Measurements from ENCODE around the gene FAM124A.

GRCh38 chr13:51201886-51202285, 20.3 kb upstream of the FAM124A start:
- TF ChIP-seq CTCF (conservative IDR thresholded peaks at IDR 0.05 in 1 of 2, IDR thresholded peaks at IDR 0.05 in 1 of 2; ENCODE audit: low read depth in 1 of 2, low read length in 2 of 2) (no peak), EZH2 (IDR thresholded peaks at IDR 0.05; ENCODE audit: low read length, missing control alignments) (no peak)

Data from fibroblast of lung (primary cell).